ENCODE data around the gene MAP4K4.
"Not testable (repeated sequence)": the region's sequence is repeated elsewhere in the genome, so short reads cannot be mapped to it uniquely, and the experiment has no call there.

Gene MAP4K4

DNA sequence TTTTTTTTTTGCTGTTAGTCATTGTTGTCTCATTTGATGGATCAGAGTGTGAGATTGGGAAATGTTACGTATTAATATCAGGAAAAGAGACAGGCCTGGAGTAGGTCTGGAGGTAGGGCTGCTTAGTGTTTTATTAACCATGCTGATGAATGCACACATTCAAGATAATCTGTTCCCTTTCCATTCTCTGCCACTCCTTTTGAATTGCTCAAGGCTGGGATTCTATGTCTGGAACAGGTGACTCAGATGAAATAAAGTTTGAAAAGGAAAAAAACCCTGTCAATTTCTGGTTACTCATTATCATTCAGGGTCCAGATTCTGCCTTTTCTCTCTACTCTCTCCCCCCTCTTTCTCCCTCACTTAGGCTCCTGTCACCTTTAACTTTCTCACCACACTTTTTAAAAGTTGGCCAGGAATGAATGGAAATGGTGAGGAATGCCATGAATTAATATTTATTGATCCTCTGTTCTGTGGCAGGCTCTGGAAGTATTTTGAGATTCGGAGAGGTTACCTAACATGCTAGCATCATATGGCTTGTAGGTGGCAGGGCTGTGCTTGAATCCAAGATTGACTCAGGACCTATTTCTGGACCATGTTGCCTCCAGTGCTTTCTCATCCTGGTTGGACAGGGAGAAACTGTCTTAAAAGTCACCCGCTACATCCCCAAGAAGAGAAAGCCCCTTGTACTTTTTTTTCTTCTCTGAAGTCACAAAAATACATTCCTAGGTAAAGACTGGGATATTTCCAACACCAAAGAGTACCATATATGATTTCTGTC is 40.2 kb downstream of the MAP4K4 start:
- peak; percentile 70 for DNase-seq (ENCODE audit: low read depth, low spot score)

DNA sequence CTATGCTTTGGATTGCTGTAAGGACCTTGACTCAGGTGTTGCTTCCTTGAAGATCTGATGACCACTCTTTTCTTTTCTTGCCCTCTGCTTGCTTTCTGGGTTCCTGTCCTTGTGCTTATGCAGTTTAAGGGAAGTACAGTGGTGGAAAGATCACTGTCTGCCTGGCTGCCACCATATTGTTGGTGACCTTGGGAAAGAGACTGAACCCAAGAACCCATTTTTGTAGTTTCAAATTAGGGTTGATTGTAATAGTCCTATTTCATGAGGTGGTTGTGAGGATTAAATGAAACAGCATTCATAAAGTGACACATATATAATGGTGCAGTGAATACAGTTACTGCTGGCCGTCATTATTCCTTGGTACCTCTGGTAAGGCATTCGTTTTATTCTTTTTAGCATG is 41.1 kb downstream of the MAP4K4 start:
- peak overlapping the region; percentile 94 for H3K27ac ChIP-seq
- no peak for DNase-seq (ENCODE audit: low read depth, low spot score)

More for the DNA sequence above, 40.2 kb downstream of the MAP4K4 start:
- H3K27ac ChIP-seq: peak overlapping the region; percentile 94

DNA sequence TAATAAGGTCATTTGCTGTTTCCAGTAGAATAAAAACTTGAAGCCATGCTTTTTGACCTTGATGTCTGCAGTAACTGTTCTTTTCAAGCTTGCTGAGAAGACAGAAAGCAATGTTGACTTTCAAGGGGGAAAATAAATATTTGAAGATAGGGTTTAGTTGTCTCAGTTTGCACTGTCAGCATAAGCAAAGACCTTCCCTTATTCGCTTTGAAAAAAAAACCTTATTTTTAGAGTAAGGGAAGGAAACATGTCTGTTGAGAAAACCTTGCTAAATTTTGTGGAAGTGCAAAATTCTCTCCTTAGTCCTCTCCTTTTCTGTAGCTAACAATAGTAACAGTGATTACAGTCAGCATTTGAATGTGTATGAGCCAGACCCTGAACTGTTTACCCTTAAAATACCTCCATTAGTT is 43.1 kb downstream of the MAP4K4 start:
- DNase-seq (ENCODE audit: low read depth, low spot score): no peak
- H3K27ac ChIP-seq: peak overlapping the region; percentile 90

DNA sequence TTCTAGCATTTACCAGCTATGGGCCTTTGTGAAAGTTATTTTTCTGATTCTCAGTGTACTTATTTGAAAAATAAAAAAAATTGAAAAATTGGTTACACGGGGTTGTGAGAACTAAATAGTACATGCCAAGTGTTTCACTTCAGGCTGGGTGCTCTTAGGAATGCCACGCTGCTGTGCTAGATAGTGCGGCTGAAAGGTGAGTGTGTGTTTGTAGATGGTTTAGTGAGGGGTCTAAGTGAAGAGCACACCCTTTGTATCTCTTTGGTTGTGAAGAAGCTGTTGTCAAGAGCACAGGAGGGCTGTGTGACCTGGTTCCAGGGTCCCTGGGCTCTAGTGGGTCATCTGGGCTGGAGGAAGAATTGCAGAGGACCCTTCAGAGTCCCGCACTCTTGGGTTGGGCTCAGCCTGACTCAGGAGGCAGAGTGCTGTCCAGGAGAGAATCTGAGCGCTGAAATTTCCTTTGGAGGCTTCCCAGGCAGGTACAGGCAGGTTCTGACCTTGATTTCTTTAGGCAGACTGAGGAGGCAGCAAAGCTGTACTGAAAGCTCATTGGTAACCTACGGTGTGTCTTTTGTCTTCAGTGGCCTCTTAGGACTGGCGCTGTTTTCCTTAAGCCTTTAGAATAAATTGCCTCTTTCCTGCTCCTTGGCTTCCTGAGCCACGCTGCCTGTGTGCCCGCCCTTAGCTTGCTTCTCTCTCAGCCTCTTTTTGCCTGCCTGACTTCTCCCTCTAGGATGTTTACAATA is 44.4 kb downstream of the MAP4K4 start:
- H3K27ac ChIP-seq: peak overlapping the region; percentile 90
- DNase-seq (ENCODE audit: low read depth, low spot score): peak; percentile 52

DNA sequence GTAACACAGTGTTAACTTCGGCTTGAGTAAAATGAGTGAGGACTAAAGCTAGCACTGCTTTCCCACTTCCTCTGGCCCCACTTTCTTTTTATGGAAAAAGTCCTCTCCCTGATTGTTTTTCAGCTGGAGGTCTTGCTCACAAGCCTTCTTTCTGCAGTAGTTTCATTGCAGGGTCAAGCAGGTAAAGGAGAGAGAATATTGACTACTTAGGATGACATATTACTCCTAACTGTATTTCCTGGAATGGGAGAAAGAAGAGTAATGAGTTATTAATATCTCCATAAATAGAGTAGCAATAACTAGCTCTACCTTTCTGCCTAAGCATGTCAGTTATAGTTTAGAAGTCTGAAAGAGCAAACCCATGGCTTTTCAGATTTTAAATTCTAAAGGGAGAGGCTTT is 45.0 kb downstream of the MAP4K4 start:
- H3K27ac ChIP-seq: peak overlapping the region; percentile 90
- no peak for DNase-seq (ENCODE audit: low read depth, low spot score)

DNA sequence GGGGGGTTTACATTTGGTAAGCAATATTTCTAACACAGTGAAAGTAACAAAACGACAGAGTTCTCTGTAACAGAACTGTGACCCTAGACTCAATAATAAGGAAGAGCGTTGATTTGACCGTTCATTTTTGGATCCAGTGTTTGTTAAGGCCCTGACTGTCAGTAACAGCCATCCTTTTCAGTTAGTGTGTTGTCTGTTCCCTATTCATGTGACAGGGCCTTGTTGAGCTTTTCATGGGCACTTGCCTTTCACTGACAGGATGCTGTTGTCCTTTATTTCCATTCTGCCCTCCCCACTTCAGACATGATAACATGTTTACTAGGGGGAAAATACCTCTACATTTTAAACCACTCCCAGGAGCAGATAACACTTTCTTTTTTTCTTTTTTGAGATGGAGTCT is 45.8 kb downstream of the MAP4K4 start:
- no peak for DNase-seq (ENCODE audit: low read depth, low spot score)
- H3K27ac ChIP-seq: peak overlapping the region; percentile 90

DNA sequence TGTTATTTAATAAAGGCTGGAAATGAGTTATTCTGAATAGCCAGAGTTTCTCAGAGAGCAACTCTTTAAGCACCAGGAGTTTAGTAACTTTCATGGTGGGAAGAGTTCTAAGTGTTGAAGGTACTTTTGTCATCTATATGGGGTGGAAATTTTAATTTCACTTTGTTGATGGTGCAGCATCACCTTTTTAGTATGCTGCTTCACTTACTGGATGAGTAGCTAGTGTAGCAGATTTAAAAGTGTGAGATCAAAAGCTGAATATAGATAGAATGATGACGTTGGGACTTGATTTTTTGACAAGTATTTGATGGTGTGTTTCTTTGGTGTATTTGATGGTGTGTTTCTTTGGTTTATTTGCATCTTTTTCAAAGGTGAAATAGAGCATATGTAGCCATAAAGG is 47.3 kb downstream of the MAP4K4 start:
- peak overlapping the region; percentile 90 for H3K27ac ChIP-seq

DNA sequence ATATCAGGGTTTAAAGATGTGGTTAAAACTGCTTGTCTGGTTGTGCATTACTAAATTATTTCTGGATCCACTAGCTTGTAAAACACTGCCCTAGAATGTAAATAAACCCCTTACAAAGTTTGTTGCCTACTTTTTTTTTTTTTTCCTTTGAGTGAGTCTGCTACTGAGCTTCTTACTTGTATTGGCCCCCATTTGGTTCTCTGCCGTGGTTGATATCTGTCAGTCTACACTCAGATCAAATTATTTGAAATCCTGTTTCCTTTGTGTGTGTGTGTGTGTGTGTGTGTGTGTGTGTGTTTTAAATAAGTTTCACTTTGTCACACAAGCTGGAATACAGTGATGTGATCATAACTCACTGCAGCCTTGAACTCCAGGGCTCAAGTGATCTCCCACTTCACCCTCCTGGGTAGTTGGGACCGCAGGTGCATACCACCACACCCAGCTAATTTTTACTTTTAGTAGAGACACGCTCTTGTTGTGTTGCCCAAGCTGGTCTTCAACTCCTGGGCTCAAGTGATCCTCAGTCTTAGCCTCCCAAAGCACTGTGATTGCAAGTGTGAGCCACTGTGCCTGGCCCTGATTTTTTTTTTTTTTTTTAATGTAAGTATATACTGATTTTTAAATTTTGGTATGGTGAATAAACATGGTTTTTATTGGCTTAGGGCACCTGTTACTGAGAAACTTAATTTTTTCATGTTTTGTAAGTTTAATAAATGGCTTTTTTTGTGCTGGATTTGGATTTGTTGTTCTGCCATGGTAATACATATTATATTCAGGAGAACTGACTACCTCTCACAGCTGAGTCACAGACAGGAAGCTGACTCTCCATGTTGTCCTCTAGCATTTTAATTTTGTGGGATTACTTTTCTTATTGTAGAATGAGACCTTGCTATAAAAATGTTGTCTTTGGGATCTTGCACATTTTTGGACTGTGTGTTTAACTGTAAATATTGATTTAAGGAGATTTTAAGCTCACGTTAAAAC is 48.5 kb downstream of the MAP4K4 start:
- peak overlapping the region; percentile 90 for H3K27ac ChIP-seq

More for the DNA sequence above, 47.3 kb downstream of the MAP4K4 start:
- no peak for DNase-seq (ENCODE audit: low read depth, low spot score)

DNA sequence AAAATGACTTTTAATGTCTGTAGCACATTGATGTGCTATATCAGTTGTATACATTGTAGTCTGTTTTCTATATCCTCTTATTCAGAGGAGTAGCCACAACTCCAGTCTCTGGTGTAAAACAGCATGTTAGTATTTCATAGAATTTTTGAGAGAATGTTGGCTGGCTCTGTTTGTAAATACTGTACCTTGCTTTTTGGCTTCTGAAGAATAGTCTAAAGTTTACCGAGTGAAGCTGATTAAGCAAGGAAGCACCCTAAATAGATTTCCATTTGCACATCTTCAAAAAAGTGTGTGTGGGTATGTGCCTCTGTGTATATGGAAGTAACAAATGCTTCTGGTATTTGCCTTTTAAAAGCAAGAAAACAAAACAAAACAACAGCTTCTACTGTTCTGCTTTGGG is 50.5 kb downstream of the MAP4K4 start:
- no peak overlapping the region for H3K27ac ChIP-seq
- DNase-seq (ENCODE audit: low read depth, low spot score): no peak

More for the DNA sequence above, 48.5 kb downstream of the MAP4K4 start:
- no peak for DNase-seq (ENCODE audit: low read depth, low spot score)

DNA sequence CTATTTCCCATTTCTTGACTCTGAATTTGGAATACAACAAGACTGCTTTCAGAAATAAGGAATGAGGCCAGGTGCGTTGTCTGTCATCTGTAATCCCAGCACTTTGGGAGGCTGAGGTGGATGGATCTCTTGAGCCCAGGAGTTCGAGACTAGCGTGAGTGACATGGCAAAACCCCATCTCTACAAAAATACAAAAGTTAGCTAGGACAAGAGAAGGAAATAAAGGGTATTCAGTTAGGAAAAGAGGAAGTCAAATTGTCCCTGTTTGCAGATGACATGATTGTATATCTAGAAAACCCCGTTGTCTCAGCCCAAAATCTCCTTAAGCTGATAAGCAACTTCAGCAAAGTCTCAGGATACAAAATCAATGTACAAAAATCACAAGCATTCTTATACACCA is 51.0 kb downstream of the MAP4K4 start:
- not testable (repeated sequence) for DNase-seq (ENCODE audit: low read depth, low spot score); H3K27ac ChIP-seq

DNA sequence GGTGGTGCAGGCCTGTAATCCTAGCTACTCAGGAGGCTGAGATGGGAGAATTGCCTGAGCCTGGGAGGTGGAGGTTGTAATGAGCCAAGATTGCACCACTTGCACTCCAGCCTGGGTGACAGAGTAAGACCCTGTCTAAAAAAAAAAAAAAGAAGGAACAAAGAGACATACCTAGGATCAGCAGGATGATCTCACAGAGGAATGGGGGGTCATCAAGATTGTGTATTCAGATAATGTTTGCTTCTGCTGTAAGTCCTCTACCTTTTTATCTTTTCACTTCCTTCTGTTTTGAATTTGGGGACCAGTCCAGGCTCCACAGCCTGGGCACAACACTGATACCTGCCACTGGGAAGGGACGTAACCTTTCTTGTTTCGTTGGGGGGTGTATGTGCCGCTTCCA is 53.2 kb downstream of the MAP4K4 start:
- H3K27ac ChIP-seq: peak overlapping the region; percentile 29
- DNase-seq (ENCODE audit: low read depth, low spot score): no peak

DNA sequence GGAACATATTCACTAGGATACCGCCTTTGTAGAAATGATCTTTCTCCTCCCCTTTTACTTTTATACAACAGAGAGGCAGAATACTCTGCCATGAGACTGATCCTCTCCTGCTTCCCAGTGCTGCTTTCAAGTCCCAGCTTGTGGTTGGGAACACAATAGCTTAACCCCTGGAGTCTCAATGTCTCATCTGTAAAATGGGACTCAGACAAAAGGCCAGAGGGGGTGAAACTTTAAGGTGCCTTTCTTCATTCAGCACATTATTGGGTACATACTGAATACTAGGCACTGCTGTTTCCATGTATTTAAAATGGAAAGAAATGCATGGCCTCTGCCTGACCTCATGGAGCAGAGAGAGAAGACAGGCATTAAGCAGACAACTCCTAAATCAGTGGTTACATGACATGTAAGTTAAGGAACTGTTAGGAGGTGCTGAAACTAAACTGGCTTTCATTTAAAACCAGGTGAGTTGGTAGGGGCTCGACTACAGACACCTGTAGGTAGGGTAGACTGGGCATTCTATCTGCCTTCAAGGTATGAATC is 53.8 kb downstream of the MAP4K4 start:
- H3K27ac ChIP-seq: peak overlapping the region; percentile 29
- DNase-seq (ENCODE audit: low read depth, low spot score): no peak

DNA sequence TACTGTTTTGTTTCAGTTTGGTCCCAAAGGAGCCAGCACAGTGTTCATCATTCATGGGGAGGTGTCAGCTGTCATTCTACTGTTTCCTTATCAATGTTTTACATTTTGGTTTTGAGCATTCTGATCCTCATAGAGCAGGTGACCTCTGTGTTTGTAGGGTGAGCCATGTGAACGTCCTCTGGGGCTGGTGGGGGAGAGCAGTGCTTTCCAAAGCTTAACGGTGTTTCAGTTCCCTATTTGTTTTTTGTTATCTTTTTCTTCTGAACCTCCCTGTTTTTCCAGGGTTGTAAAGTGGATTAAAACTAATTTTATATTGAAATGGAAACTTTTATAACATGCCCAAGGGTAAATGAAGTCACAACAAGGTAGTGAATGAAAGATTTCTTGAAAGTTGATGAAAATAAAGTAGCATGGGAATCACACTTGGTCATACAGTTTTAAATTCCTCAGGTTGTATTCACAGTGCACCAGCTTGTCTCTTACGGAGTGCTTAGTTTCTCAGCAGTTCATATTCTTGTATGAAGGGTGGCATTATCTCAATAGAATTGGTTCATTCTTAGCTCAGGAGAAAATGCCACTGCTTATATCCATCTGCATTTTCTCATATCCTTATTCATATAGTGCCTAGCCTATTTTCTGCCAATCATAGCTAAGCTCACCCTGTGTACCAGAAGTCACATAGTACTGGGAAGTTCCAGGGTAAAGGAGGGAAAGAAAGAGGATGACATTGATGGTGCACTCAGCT is 54.5 kb downstream of the MAP4K4 start:
- DNase-seq (ENCODE audit: low read depth, low spot score): no peak
- H3K27ac ChIP-seq: peak overlapping the region; percentile 29

DNA sequence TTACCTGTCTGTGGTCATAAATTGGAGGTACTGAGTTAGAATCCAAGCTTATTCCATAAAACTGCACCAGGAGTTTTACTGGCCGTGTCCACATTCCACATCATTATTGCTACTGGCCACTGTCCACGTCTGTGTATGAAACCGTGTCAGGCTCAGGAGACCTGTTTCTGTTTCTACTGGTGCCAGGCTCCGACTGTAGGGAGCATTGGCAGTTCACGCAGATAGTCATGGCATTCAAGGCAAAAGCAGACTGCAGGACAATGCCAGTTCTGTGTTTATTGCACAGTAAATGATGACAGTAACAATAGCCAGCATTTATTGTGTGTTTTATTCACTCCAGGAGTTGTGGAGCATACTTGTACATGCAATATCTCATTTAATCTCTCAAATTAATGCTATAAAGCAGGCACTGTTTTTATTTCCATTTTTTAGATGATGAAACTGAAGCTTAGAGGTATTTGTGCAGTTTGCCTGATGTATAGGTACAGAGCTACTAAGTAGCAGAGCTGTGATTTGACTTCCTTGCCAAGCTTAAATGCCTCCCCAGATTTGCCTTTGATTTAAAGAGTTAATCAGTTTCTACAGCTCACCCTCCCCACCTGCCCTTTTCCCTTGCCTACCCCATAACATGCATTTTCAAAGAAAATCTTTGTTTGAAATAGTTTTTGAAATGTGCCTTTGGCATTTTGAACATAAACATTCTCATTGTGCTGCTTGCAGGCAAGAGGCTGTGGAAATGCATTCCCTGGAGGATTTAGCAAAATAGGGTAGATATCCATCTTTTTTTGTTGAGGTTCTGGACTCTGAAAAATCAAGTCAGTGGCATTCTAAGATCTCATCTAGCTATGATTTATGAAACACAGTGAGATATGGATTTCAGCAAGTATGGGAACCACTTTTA is 55.5 kb downstream of the MAP4K4 start:
- DNase-seq (ENCODE audit: low read depth, low spot score): no peak
- peak overlapping the region; percentile 29 for H3K27ac ChIP-seq

DNA sequence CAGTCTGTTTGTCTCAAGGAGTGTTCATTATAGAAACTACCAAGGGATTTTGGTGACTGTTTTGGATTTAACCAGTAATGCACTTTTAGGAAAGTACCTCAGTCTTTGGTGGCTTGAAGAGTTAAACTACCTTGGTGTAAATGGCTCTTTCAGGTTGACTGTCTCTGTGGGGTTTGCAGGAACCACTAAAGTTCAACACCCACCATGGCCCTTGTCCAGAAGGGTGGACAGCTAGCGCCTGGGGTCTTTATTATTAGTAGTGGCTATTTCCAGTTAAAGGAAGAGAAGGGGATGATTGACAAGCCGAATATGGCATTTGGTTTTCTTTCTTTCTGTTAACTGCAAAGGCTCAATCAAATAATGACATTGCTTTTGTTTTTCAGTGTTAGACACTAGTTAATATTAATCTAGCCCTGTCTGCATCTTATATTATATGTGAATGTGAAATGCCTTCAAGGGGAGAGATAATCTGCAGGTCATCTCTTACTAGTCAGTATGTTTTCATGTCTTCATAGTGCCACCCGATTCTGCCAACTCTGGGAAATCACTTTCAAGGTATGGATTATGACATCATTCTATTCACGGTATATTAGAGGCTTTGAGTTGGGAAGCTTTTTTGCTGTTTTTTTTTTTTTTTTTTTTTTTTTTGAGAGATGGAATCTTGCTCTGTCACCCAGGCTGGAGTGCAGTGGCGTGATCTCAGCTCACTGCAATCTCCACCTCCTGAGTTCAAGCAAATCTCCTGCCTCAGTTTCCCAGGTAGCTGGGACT is 56.4 kb downstream of the MAP4K4 start:
- peak overlapping the region; percentile 62 for H3K27ac ChIP-seq
- no peak for DNase-seq (ENCODE audit: low read depth, low spot score)

DNA sequence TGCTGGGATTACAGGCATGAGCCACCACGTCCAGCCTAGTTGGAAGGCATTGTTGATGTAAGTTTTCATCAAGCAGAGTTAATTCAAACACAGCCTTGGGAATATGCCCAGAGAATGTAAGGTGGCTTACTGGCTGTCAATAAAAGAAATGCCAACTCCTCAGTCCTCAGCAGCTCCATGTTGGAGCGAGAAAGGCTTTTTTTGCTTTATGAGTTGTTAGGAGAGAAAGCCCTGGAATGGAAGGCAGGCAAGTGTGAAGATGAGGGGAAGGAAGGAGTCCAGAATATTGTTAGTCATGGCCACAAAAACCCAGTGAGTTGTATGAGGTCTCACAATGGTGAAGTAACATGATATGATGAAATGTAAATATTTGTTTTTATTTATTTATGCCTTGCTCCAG is 57.1 kb downstream of the MAP4K4 start:
- no peak for DNase-seq (ENCODE audit: low read depth, low spot score)
- H3K27ac ChIP-seq: peak overlapping the region; percentile 62

DNA sequence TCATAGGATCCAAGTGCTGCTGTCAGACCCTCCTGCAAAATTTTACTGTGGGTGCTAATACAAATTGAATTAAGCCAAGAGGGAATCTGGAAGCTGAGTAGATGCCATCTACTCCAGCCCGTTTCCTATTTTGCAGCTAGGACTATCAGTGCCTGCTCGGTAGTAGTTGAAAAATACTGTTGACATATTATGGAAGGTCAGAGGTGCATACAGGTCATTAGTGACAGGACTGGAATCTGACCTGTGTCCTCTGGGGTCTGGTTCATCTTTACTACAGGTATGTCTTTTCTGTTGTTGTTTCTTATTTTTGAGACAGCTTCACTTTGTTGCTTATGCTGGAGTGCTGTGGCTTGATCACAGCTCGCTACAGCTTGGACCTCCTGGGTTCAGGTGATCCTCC is 58.8 kb downstream of the MAP4K4 start:
- no peak overlapping the region for H3K27ac ChIP-seq
- no peak for DNase-seq (ENCODE audit: low read depth, low spot score)

DNA sequence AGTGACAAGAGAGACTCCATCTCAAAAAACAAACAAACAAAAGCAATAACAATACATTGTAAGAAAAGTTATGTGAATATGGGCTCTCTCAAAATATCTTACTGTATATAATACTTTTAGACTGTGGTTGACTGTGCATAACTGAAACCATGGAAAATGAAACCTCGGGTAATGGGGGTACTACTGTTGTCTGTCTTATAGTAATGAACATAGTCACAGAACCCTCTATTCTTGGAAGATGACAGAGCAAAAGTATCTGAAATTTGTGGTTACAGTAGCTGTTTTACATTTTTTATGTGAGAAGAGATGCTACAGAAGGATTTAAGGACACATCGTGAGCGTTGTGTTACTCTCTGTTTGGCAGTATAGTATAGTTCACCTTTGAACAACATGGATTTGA is 60.5 kb downstream of the MAP4K4 start:
- DNase-seq (ENCODE audit: low read depth, low spot score): no peak
- H3K27ac ChIP-seq: peak overlapping the region; percentile 88

All from epithelial cell of prostate (primary cell).